Measurements from ENCODE around the gene CDK14.

CDK14 gene

GRCh38 chr7:91045606-91046005 lies 449.5 kb downstream of the CDK14 start:
- no peak for TF ChIP-seq CTCF (IDR thresholded peaks at IDR 0.05; ENCODE audit: low read depth, low read length, missing control alignments)
- no peak overlapping the region for H3K4me3 ChIP-seq (replicated peaks; ENCODE audit: low read depth, low read length)
- DNase-seq (ENCODE audit: extremely low read depth, low read depth): no peak

GRCh38 chr7:91046322-91047089 lies 450.4 kb downstream of the CDK14 start:
- no peak for TF ChIP-seq CTCF (IDR thresholded peaks at IDR 0.05; ENCODE audit: low read depth, low read length, missing control alignments)
- no peak for DNase-seq (ENCODE audit: extremely low read depth, low read depth)
- no peak overlapping the region for H3K4me3 ChIP-seq (replicated peaks; ENCODE audit: low read depth, low read length)

- DNase-seq (ENCODE audit: extremely low read depth, low read depth): no peak
- no peak for TF ChIP-seq CTCF (IDR thresholded peaks at IDR 0.05; ENCODE audit: low read depth, low read length, missing control alignments)
- no peak overlapping the region for H3K4me3 ChIP-seq (replicated peaks; ENCODE audit: low read depth, low read length)
These were observed 451.5 kb downstream of the CDK14 start for GRCh38 chr7:91047636-91048035.

DNA sequence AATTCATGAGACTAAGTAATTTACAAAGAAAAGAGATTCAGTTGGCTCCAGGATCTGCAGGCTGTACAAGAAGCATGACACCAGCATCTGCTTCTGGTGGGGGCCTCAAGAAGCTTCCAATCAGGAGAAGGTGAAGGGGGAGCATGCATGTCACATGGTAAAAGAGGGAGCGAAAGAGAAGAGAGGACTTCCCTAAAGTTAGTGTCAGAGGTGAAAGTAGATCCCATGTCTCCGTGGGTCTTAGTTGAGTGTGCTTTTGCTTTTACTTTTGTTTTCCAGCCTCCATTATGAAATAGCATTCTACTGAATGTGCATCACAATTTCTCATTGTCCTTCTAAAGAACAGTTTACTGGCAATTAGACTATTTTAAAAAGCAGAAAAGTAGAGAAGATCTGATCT lies 454.6 kb downstream of the CDK14 start:
- no peak overlapping the region for H3K4me3 ChIP-seq (replicated peaks; ENCODE audit: low read depth, low read length)
- TF ChIP-seq CTCF (IDR thresholded peaks at IDR 0.05; ENCODE audit: low read depth, low read length, missing control alignments): no peak

GRCh38 chr7:91051966-91052365 lies 455.8 kb downstream of the CDK14 start:
- no peak for DNase-seq (ENCODE audit: extremely low read depth, low read depth)
- TF ChIP-seq CTCF (IDR thresholded peaks at IDR 0.05; ENCODE audit: low read depth, low read length, missing control alignments): no peak
- H3K4me3 ChIP-seq (replicated peaks; ENCODE audit: low read depth, low read length): no peak overlapping the region

More for the DNA sequence above, 454.6 kb downstream of the CDK14 start:
- DNase-seq (ENCODE audit: extremely low read depth, low read depth): no peak

- DNase-seq (ENCODE audit: extremely low read depth, low read depth): no peak
- TF ChIP-seq CTCF (IDR thresholded peaks at IDR 0.05; ENCODE audit: low read depth, low read length, missing control alignments): no peak
These were observed 458.3 kb downstream of the CDK14 start for GRCh38 chr7:91054374-91054773.

DNA sequence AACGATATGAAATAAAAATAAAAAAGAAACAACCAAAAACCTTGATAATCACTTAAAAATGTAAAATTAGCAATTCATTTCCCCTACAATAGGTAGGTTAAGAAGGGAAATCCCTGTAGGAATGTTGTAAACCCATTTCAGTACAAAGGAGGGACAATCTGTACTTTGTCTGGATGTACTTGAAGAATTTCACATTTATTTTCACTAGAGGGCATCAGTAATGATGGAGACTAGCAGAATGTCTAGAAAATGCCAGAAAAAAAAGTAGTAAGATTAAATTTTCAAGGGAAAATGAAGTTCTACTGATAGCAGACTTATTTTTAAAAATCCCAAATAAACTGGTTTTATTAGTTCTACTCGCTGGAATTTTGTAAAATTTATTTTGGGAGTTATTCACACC lies 459.1 kb downstream of the CDK14 start:
- DNase-seq (ENCODE audit: extremely low read depth, low read depth): no peak
- no peak for TF ChIP-seq CTCF (IDR thresholded peaks at IDR 0.05; ENCODE audit: low read depth, low read length, missing control alignments)
- no peak overlapping the region for H3K4me3 ChIP-seq (replicated peaks; ENCODE audit: low read depth, low read length)

More at GRCh38 chr7:91054374-91054773, 458.3 kb downstream of the CDK14 start:
- no peak overlapping the region for H3K4me3 ChIP-seq (replicated peaks; ENCODE audit: low read depth, low read length)
